Measurements from ENCODE around the gene KCNQ1.

Gene KCNQ1

DNA sequence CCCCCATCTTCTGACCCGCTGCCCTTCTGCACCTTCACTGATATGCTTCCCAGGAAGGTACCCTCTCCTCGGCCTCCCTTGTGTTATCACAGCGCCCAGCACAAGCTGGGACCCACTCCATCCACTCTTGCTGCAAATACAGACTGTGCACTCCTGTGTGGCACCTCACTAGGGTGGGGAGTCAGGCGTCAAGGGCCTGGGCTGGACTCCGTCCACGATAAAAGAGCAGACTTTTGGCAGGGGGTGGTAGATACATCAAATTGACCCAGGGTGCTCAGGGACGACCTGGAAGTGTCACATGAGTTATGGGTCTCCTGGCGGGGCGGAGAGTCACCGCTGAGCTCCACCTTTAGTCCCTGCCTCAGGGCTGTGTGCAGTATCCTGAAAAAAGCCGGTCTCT is 1.4 kb upstream of the KCNQ1 start:
- Histone ChIP-seq H3K79me2 (ENCODE audit: insufficient read depth, low read length) (no peaks in the 10 kb centered on the region), H4K20me1 (ENCODE audit: insufficient read depth, low read length) (no peaks in the 10 kb centered on the region), H3K9me2 (ENCODE audit: low read depth, low read length) (no peaks in the 10 kb centered on the region), H3K27ac (ENCODE audit: low read depth, low read length, poor library complexity, severe bottlenecking) (no peak overlapping the region), H3K4me2 (ENCODE audit: low read length) (no peak overlapping the region), H3K4me3 (ENCODE audit: low read depth, low read length, poor library complexity, severe bottlenecking) (no peak overlapping the region), H3F3A (ENCODE audit: insufficient read depth, low read length) (no peaks in the 10 kb centered on the region), H3K9me3 (ENCODE audit: low read length) (no peaks in the 10 kb centered on the region), H3K36me3 (ENCODE audit: insufficient read depth, low read length) (no peaks in the 10 kb centered on the region), H3K4me1 (ENCODE audit: insufficient read depth, low read length, severe bottlenecking) (peaks cover 7% of the 10 kb centered on the region), H3K27me3 (ENCODE audit: insufficient read depth, low read length) (no peaks in the 10 kb centered on the region), H2AFZ (ENCODE audit: low read length) (no peak overlapping the region), H3K9ac (ENCODE audit: low read length) (no peak overlapping the region)
- TF ChIP-seq, protein P1, sequence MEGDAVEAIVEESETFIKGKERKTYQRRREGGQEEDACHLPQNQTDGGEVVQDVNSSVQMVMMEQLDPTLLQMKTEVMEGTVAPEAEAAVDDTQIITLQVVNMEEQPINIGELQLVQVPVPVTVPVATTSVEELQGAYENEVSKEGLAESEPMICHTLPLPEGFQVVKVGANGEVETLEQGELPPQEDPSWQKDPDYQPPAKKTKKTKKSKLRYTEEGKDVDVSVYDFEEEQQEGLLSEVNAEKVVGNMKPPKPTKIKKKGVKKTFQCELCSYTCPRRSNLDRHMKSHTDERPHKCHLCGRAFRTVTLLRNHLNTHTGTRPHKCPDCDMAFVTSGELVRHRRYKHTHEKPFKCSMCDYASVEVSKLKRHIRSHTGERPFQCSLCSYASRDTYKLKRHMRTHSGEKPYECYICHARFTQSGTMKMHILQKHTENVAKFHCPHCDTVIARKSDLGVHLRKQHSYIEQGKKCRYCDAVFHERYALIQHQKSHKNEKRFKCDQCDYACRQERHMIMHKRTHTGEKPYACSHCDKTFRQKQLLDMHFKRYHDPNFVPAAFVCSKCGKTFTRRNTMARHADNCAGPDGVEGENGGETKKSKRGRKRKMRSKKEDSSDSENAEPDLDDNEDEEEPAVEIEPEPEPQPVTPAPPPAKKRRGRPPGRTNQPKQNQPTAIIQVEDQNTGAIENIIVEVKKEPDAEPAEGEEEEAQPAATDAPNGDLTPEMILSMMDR (IDR thresholded peaks at IDR 0.05; ENCODE audit: low read length): no peak
- TF ChIP-seq EZH2 (IDR thresholded peaks at IDR 0.05; ENCODE audit: borderline replicate concordance, low read length): no peak

DNA sequence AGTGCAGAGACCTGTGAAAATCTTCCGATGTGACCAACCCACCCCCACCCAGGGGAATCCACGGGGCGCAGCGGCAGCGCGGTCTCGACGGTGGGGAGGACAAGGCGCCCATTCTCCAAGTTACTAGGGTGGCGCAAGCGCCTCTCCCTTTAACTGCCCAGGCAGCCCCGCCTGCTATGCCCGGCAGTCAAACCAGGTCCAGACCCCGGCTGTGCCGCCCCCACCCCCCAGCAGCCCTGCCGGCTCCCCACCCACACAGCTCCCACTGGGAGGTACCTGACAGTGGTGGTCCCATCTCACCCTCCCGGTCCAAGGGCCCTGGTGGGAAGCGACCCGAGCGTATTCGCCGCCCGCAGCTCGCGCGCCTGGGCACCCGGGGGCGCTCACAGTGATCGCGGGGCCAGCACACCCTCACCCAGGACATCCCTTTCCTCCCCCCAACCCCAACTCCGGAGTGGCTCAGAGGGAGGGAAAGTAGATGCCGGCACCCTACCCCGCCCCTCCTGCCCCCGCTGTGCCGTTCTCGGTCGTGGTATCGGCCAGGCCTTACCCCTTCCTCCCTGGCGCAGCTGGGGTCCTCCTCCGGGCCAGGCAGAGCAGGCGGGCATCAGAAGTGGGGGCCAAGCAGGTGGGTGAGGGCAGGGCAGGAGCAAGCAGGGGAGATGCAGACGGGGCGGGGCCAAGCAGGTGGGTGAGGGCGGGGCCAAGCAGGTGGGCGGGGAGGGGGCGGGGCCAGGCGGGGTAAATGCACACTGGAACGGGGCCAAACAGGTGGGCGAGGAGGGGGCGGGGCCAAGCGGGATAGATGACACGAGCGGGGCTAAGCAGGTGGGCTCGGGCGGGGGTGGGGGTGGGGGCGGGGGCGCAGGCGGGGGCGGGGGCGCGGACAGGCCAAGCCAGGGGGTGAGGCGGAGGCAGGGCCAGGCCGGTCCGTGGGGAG is 657 bp upstream of the KCNQ1 start, which contains the start of gene TRPM5:
Gene TRPM5 (minus strand): TSS at position 634 of the 940 bp plus-strand sequence. CDS start 21,478 bp downstream, outside the sequence.
- no peak within 1 kb of the TSS for H3K4me3 ChIP-seq (ENCODE audit: low read depth, low read length, poor library complexity, severe bottlenecking)

DNA sequence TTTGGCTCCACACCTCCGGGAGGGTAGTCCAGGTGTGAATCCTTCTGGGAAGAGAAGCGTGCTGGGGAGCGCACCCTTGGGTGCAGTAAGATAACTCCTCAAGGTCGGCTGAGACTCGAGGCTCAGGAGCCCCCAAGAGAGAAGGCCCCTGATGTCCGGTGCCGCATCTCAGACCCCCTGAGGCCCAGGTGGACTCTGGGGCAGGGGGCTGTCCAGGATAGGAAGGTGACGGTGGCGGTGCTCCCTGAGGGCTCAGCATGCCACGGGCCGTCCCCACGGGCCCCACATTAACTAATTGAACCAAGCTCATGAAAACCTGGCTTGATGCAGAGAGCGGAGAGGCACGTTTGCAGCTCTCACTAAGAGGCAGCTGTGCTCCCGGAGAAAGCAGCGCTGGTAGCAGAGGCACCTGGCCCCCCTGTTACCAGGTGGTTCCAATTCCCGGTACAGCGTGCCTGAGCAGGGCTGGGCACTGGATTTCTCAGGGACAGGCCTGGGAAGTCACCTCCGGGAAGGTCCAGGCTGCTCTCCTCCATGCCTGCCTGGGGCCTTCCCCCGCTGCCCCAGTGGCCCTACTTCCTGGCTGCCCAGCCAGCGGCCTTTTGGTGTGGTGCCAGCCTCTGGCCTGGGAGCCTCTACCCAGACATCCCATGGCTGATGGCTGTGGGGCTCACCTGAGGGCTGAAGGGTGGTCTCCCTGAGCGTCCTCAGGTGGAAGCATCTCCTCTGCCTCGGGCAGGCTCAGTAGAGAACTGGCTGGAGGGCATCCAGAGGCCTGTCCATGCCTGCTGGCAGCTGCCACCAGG is 1.1 kb downstream of the KCNQ1 start:
- Histone ChIP-seq H2AFZ (ENCODE audit: low read length) (no peak overlapping the region), H4K20me1 (ENCODE audit: insufficient read depth, low read length) (no peaks in the 10 kb centered on the region), H3K9me2 (ENCODE audit: low read depth, low read length) (no peaks in the 10 kb centered on the region), H3K79me2 (ENCODE audit: insufficient read depth, low read length) (no peaks in the 10 kb centered on the region), H3K9ac (ENCODE audit: low read length) (no peak overlapping the region), H3K27ac (ENCODE audit: low read depth, low read length, poor library complexity, severe bottlenecking) (no peak overlapping the region), H3K9me3 (ENCODE audit: low read length) (no peaks in the 10 kb centered on the region), H3K27me3 (ENCODE audit: insufficient read depth, low read length) (no peaks in the 10 kb centered on the region), H3F3A (ENCODE audit: insufficient read depth, low read length) (no peaks in the 10 kb centered on the region), H3K4me1 (ENCODE audit: insufficient read depth, low read length, severe bottlenecking) (peaks cover 7% of the 10 kb centered on the region), H3K4me3 (ENCODE audit: low read depth, low read length, poor library complexity, severe bottlenecking) (no peak overlapping the region), H3K4me2 (ENCODE audit: low read length) (no peak overlapping the region), H3K36me3 (ENCODE audit: insufficient read depth, low read length) (no peaks in the 10 kb centered on the region)
- TF ChIP-seq, protein P1 (IDR thresholded peaks at IDR 0.05; ENCODE audit: low read length): no peak
- TF ChIP-seq EZH2 (IDR thresholded peaks at IDR 0.05; ENCODE audit: borderline replicate concordance, low read length): no peak

More for the DNA sequence above, 657 bp upstream of the KCNQ1 start, which contains the start of gene TRPM5:
- peaks cover 7% of the 10 kb centered on the region for H3K4me1 ChIP-seq (ENCODE audit: insufficient read depth, low read length, severe bottlenecking)
- H3K9me2 ChIP-seq (ENCODE audit: low read depth, low read length): no peaks in the 10 kb centered on the region
- no peaks in the 10 kb centered on the region for H3K27me3 ChIP-seq (ENCODE audit: insufficient read depth, low read length)
- no peaks in the 10 kb centered on the region for H4K20me1 ChIP-seq (ENCODE audit: insufficient read depth, low read length)
- no peaks in the 10 kb centered on the region for H3F3A ChIP-seq (ENCODE audit: insufficient read depth, low read length)
- H3K9me3 ChIP-seq (ENCODE audit: low read length): no peaks in the 10 kb centered on the region
- no peaks in the 10 kb centered on the region for H3K36me3 ChIP-seq (ENCODE audit: insufficient read depth, low read length)
- no peak within 1 kb of the TSS for H3K9ac ChIP-seq (ENCODE audit: low read length)
- TF ChIP-seq, protein P1 (IDR thresholded peaks at IDR 0.05; ENCODE audit: low read length): no peak
- no peak within 1 kb of the TSS for H2AFZ ChIP-seq (ENCODE audit: low read length)
- no peaks in the 10 kb centered on the region for H3K79me2 ChIP-seq (ENCODE audit: insufficient read depth, low read length)
- H3K27ac ChIP-seq (ENCODE audit: low read depth, low read length, poor library complexity, severe bottlenecking): no peak within 1 kb of the TSS
- H3K4me2 ChIP-seq (ENCODE audit: low read length): no peak within 1 kb of the TSS
